ENCODE results near the gene CCDC136.

GRCh38 chr7:128804484-128804883 lies 12.7 kb downstream of the CCDC136 start:
- TF ChIP-seq POLR2A (IDR thresholded peaks at IDR 0.05) (no peak), POLR2AphosphoS5 (IDR thresholded peaks at IDR 0.05) (no peak)
- TF ChIP-seq, protein P1, sequence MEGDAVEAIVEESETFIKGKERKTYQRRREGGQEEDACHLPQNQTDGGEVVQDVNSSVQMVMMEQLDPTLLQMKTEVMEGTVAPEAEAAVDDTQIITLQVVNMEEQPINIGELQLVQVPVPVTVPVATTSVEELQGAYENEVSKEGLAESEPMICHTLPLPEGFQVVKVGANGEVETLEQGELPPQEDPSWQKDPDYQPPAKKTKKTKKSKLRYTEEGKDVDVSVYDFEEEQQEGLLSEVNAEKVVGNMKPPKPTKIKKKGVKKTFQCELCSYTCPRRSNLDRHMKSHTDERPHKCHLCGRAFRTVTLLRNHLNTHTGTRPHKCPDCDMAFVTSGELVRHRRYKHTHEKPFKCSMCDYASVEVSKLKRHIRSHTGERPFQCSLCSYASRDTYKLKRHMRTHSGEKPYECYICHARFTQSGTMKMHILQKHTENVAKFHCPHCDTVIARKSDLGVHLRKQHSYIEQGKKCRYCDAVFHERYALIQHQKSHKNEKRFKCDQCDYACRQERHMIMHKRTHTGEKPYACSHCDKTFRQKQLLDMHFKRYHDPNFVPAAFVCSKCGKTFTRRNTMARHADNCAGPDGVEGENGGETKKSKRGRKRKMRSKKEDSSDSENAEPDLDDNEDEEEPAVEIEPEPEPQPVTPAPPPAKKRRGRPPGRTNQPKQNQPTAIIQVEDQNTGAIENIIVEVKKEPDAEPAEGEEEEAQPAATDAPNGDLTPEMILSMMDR (IDR thresholded peaks at IDR 0.05 in 8 of 11, conservative IDR thresholded peaks at IDR 0.05 in 3 of 11) = no peak
